SK-N-SH (cell line): ENCODE results near the gene TDRD12. TPM values are rescaled to one million over a fixed set of nuclear protein-coding genes. Genes with fewer than 3 reads are reported as not detected.

Experiments used
- CTCF ChIA-PET: fragments of 300-600, 350-600 bp; formaldehyde crosslinking; extraction: SDS; loops from one replicate; lab custom pipeline; 2021; lab: Yijun Ruan, JAX
- POLR2A ChIA-PET: fragments of 350-600 bp; sonication (Branson Sonifier 250); formaldehyde crosslinking; extraction: SDS; loops from one replicate; lab custom pipeline; 2020; ENCODE audit warnings: antibody characterized with exemption, inconsistent platforms; lab: Yijun Ruan, JAX
- DNase-seq: peaks from one replicate; pipeline ENCODE4 v3.0.0; 2012
- H2AFZ ChIP-seq: fragments of 200-600 bp; sonication (generic); 2 replicates; pipeline ENCODE4 v1.8.1; 2016; ENCODE audit warnings: antibody characterized with exemption, mild to moderate bottlenecking, low read depth
- H3F3A ChIP-seq: fragments of 200-600 bp; sonication (generic); replicated peaks from 2 replicates; pipeline ENCODE3; 2016; ENCODE audit warnings: antibody characterized with exemption, mild to moderate bottlenecking; ENCODE audit not compliant: insufficient read depth
- H3K27ac ChIP-seq, 2 experiments: fragments of 200-500 bp in 1 of 2; fragments of 200-600 bp in 1 of 2; sonication (Bioruptor generic) in 1 of 2; sonication (generic), shearing (Covaris generic) in 1 of 2; 2 replicates each; pipeline versions ENCODE4 v1.5.1 to v1.6.1; 2014 to 2016; ENCODE audit warnings: low read depth in 2 of 2, inconsistent platforms in 1 of 2, low read length in 1 of 2, mild to moderate bottlenecking in 1 of 2, mixed read lengths in 1 of 2
- H3K27me3 ChIP-seq: fragments of 200-600 bp; sonication (generic), shearing (Covaris generic); 2 replicates; pipeline ENCODE4 v1.6.1; 2016; ENCODE audit warnings: mixed run types; ENCODE audit not compliant: insufficient read depth
- H3K36me3 ChIP-seq, 2 experiments: fragments of 200-500 bp in 1 of 2; fragments of 200-600 bp in 1 of 2; sonication (Bioruptor generic) in 1 of 2; sonication (generic) in 1 of 2; replicated peaks in 1 of 2; 2 replicates each; pipeline versions ENCODE3 to v1.5.1; 2014 to 2016; ENCODE audit warnings: low read length in 1 of 2, mild to moderate bottlenecking in 1 of 2; ENCODE audit not compliant: insufficient read depth in 2 of 2, control insufficient read depth in 1 of 2
- H3K4me1 ChIP-seq, 2 experiments: fragments of 200-500 bp in 1 of 2; fragments of 200-600 bp in 1 of 2; sonication (Bioruptor generic) in 1 of 2; sonication (generic), shearing (Covaris generic) in 1 of 2; 2 replicates each; pipeline versions ENCODE4 v1.5.1 to v1.6.1; 2014 to 2016; ENCODE audit warnings: low read depth in 1 of 2, low read length in 1 of 2, mixed run types in 1 of 2; ENCODE audit not compliant: insufficient read depth in 2 of 2, control insufficient read depth in 1 of 2
- H3K4me2 ChIP-seq: fragments of 200-600 bp; sonication (generic), shearing (Covaris generic); 2 replicates; pipeline ENCODE4 v1.6.1; 2017; ENCODE audit warnings: mixed run types
- H3K4me3 ChIP-seq, 2 experiments: fragments of 200-500 bp in 1 of 2; fragments of 200-600 bp in 1 of 2; sonication (Bioruptor generic) in 1 of 2; sonication (generic), shearing (Covaris generic) in 1 of 2; 2 replicates each; pipeline versions ENCODE4 v1.5.1 to v1.8.1; 2014 to 2016; ENCODE audit warnings: low read depth in 2 of 2, inconsistent platforms in 1 of 2, low read length in 1 of 2, mild to moderate bottlenecking in 1 of 2, mixed read lengths in 1 of 2, moderate library complexity in 1 of 2
- H3K79me2 ChIP-seq: fragments of 200-600 bp; sonication (generic); 2 replicates; pipeline ENCODE4 v1.8.1; 2017; ENCODE audit warnings: mild to moderate bottlenecking; ENCODE audit not compliant: insufficient read depth
- H3K9ac ChIP-seq: fragments of 200-600 bp; sonication (generic); 2 replicates; pipeline ENCODE4 v1.6.1; 2017; ENCODE audit warnings: mixed run types
- H3K9me2 ChIP-seq: fragments of 200-600 bp; sonication (generic); 2 replicates; pipeline ENCODE4 v1.6.1; 2017; ENCODE audit warnings: mixed run types
- H3K9me3 ChIP-seq: fragments of 200-600 bp; sonication (generic); 2 replicates; pipeline ENCODE4 v1.6.1; 2017; ENCODE audit warnings: mixed run types, mild to moderate bottlenecking, moderate library complexity
- H4K20me1 ChIP-seq: fragments of 200-600 bp; sonication (generic); 2 replicates; pipeline ENCODE4 v1.6.1; 2017; ENCODE audit warnings: mild to moderate bottlenecking, mixed run types; ENCODE audit not compliant: insufficient read depth
- CHD2 ChIP-seq: fragments of 150-350 bp; IDR thresholded peaks from 2 replicates; pipeline ENCODE4 v1.6.1; 2018; ENCODE audit warnings: low read length; ENCODE audit not compliant: partially characterized antibody
- EZH2phosphoT487 ChIP-seq: fragments of 200-600 bp; sonication (generic); IDR thresholded peaks from 2 replicates; pipeline ENCODE4 v1.6.1; 2017; ENCODE audit warnings: low read depth, mixed run types, mild to moderate bottlenecking, antibody characterized with exemption, moderate library complexity, borderline replicate concordance
- FOXJ3 ChIP-seq: sonication (generic); formaldehyde crosslinking; IDR thresholded peaks from 2 replicates; pipeline ENCODE4 v1.5.1; 2020; ENCODE audit warnings: mild to moderate bottlenecking, missing genetic modification reagents
- GABPA ChIP-seq: IDR thresholded peaks from 2 replicates; pipeline ENCODE4 v1.4.0; 2012; ENCODE audit warnings: low read depth, mild to moderate bottlenecking
- GATA2 ChIP-seq: sonication (generic); formaldehyde crosslinking; IDR thresholded peaks from 2 replicates; pipeline ENCODE4 v1.5.0; 2020; ENCODE audit warnings: mild to moderate bottlenecking, missing genetic modification reagents
- JUND ChIP-seq: IDR thresholded peaks from 2 replicates; pipeline ENCODE4 v1.4.0; 2012
- MEF2A ChIP-seq: IDR thresholded peaks from 2 replicates; pipeline ENCODE4 v1.4.0; 2012; ENCODE audit warnings: low read depth, borderline replicate concordance
- MXI1 ChIP-seq: IDR thresholded peaks from 2 replicates; pipeline ENCODE4 v1.6.1; 2012; ENCODE audit warnings: mild to moderate bottlenecking, low read depth, low read length, improper control_type of control experiment
- NFIC ChIP-seq: IDR thresholded peaks from 2 replicates; pipeline ENCODE4 v1.4.0; 2012; ENCODE audit warnings: borderline replicate concordance
- NRF1 ChIP-seq: IDR thresholded peaks from 2 replicates; pipeline ENCODE4 v1.6.1; 2012; ENCODE audit warnings: low read depth, mild to moderate bottlenecking, low read length
- POLR2AphosphoS5 ChIP-seq: IDR thresholded peaks from 2 replicates; pipeline ENCODE4 v1.6.1; 2012; ENCODE audit warnings: low read depth, low read length
- RFX5 ChIP-seq: IDR thresholded peaks from 2 replicates; pipeline ENCODE4 v1.6.1; 2012; ENCODE audit warnings: mild to moderate bottlenecking, improper control_type of control experiment, low read length
- RXRA ChIP-seq: IDR thresholded peaks from 2 replicates; pipeline ENCODE4 v1.4.0; 2012; ENCODE audit warnings: low read depth, mild to moderate bottlenecking, borderline replicate concordance
- SIN3A ChIP-seq: IDR thresholded peaks from 2 replicates; pipeline ENCODE4 v1.6.1; 2012; ENCODE audit warnings: low read depth, mild to moderate bottlenecking, low read length, moderate library complexity, borderline replicate concordance
- TAF1 ChIP-seq: IDR thresholded peaks from 2 replicates; pipeline ENCODE4 v1.6.1; 2012; ENCODE audit warnings: low read depth, mild to moderate bottlenecking, low read length, moderate library complexity, borderline replicate concordance
- USF2 ChIP-seq: fragments of 150-350 bp; IDR thresholded peaks from 2 replicates; pipeline ENCODE4 v1.6.1; 2017; ENCODE audit warnings: antibody characterized with exemption, low read length, low read depth, borderline replicate concordance
- YY1 ChIP-seq: IDR thresholded peaks from 2 replicates; pipeline ENCODE4 v1.4.0; 2012; ENCODE audit warnings: low read depth, mild to moderate bottlenecking
- WGBS: methylation state at CpG from one replicate; pipeline ENCODE4 v1.1.6; 2017; ENCODE audit warnings: low lambda C conversion rate; 5-methylcytosine and 5-hydroxymethylcytosine counted together
- polyA plus RNA-seq, 3 experiments: library from polyadenylated mRNA; depleted of rRNA; stranded (reverse); fragments of >200 nt; gene quantifications; 2 replicates each; pipeline ENCODE4 v1.2.3, GENCODE V29; 2012
- TF ChIP-seq, protein P1 (sequence below): IDR thresholded peaks from 2 replicates; pipeline ENCODE4; 2012

TDRD12 gene
- polyA plus RNA-seq, 1 of the 3 experiments (the other 2 are of a cell fraction) = 0.05 TPM

DNA sequence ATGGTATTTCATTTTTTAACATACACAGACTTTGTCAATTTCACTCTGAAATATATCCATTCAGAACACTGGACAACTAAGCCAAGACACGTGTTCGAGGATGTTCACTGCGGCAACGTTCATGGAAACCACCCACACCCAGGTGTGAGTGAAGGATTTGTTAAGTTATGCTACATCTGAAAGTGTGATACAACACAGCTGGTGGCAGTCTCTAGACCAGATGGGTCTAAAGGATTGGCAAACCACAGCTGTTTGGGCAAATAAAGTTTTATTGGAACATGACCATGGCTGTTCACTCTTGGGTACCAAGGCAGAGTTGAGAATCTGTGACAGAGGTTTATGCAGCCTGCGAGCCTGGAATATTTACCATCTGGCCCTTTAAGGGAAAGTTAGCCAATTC, 138.0 kb downstream of the TDRD12 start:
- H3K79me2 ChIP-seq = no peaks in the 10 kb centered on the region
- H2AFZ ChIP-seq = no peak overlapping the region
- no peak overlapping the region for H3K4me2 ChIP-seq
- H3K27me3 ChIP-seq = no peaks in the 10 kb centered on the region
- no peaks in the 10 kb centered on the region for H3K9me3 ChIP-seq
- CTCF ChIA-PET = no interaction called here
- POLR2A ChIA-PET = interaction anchor here (0.7 kb wide), 1 partner anchor 9 kb away, joined by 3 read pairs; no protein-coding TSS in a partner anchor
- no peaks in the 10 kb centered on the region for H3F3A ChIP-seq
- no peak overlapping the region for H3K27ac ChIP-seq
- no peak overlapping the region for H3K9ac ChIP-seq
- DNase-seq = no peak
- H4K20me1 ChIP-seq = no peaks in the 10 kb centered on the region
- no peak overlapping the region for H3K4me3 ChIP-seq
- no peaks in the 10 kb centered on the region for H3K9me2 ChIP-seq
- no peaks in the 10 kb centered on the region for H3K36me3 ChIP-seq
- WGBS = 91% methylated on average over 5 of the region's 5 CpGs
- no peaks in the 10 kb centered on the region for H3K4me1 ChIP-seq
- TF ChIP-seq YY1 (no peak), NRF1 (no peak), POLR2AphosphoS5 (no peak), RFX5 (no peak), NFIC (no peak), SIN3A (no peak), USF2 (no peak), EZH2phosphoT487 (no peak), CHD2 (no peak), MEF2A (no peak), FOXJ3 (no peak), GABPA (no peak), MXI1 (no peak), JUND (no peak), RXRA (no peak), TAF1 (no peak)
- TF ChIP-seq, protein P1, sequence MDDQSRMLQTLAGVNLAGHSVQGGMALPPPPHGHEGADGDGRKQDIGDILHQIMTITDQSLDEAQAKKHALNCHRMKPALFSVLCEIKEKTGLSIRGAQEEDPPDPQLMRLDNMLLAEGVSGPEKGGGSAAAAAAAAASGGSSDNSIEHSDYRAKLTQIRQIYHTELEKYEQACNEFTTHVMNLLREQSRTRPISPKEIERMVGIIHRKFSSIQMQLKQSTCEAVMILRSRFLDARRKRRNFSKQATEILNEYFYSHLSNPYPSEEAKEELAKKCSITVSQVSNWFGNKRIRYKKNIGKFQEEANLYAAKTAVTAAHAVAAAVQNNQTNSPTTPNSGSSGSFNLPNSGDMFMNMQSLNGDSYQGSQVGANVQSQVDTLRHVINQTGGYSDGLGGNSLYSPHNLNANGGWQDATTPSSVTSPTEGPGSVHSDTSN = no peak

DNA sequence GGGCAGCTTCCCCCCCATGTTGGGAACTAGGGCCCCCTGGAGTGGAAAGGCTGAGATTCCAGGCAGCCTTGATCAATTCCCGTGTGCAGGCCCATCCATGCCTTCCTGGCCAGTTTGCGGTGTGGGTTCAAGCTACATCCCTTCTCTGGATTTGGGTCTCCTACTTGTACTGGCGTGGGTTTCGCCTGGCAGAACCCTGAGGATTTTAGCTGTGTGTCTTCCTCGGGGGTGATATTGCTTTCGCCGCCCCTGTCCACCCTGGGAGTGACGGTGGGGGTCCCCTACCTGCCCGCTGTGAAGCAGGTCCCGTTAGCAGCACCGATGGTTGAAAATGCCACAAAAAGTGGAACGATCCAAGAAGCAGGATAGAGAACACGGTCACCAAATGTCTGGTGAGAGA, 138.6 kb downstream of the TDRD12 start:
- CTCF ChIA-PET = no interaction called here
- 66% methylated on average over 13 of the region's 13 CpGs for WGBS
- H3K27me3 ChIP-seq = no peaks in the 10 kb centered on the region

More for the DNA sequence above, 138.6 kb downstream of the TDRD12 start:
- DNase-seq = no peak
- Histone ChIP-seq H3K27ac (no peak overlapping the region), H3K9me2 (no peaks in the 10 kb centered on the region), H3K9me3 (no peaks in the 10 kb centered on the region), H3K4me3 (no peak overlapping the region), H3F3A (no peaks in the 10 kb centered on the region), H3K4me1 (no peaks in the 10 kb centered on the region), H4K20me1 (no peaks in the 10 kb centered on the region), H3K79me2 (no peaks in the 10 kb centered on the region), H3K9ac (no peak overlapping the region), H3K4me2 (no peak overlapping the region), H3K36me3 (no peaks in the 10 kb centered on the region), H2AFZ (no peak overlapping the region)
- TF ChIP-seq GATA2 (CRISPR knock-in tag) (no peak), SIN3A (no peak), POLR2AphosphoS5 (no peak)
- POLR2A ChIA-PET = interaction anchor here (0.7 kb wide), 1 partner anchor 9 kb away, joined by 3 read pairs; no protein-coding TSS in a partner anchor
